GM10248 (cell line): ENCODE data around the gene HSD11B2.

Source experiments
- CTCF ChIA-PET: fragments of 300-600 bp; sonication (Branson Sonifier 250); formaldehyde crosslinking; extraction: SDS; loops from one replicate; lab custom pipeline; 2021; ENCODE audit warnings: antibody characterized with exemption; lab: Yijun Ruan, JAX
- POLR2A ChIA-PET: fragments of 350-650 bp; sonication (Branson Sonifier 250); formaldehyde crosslinking; extraction: SDS; loops from one replicate; lab custom pipeline; 2020; ENCODE audit warnings: antibody characterized with exemption; lab: Yijun Ruan, JAX
- DNase-seq: peaks from one replicate; pipeline ENCODE4 v3.0.0; 2012; ENCODE audit errors: extremely low spot score
- CTCF ChIP-seq: IDR thresholded peaks from 2 replicates; pipeline ENCODE4 v1.5.1; 2012; ENCODE audit warnings: mild to moderate bottlenecking, low read depth; ENCODE audit errors: extremely low read depth, missing control alignments, control extremely low read depth

HSD11B2 gene

GRCh38 chr16:67426022-67426421 is 4.9 kb upstream of the HSD11B2 start:
- ChIA-PET CTCF (interaction anchor here (1.1 to 5.9 kb wide), 9 partner anchors 9 to 219 kb away, joined by 3 to 118 read pairs (median 12); partner anchors contain the start of genes ATP6V0D1, CARMIL2 and ZDHHC1), POLR2A (no interaction called here)
- DNase-seq, result no peak
- TF ChIP-seq CTCF, result no peak

- ChIA-PET POLR2A (interaction anchor here (0.7 kb wide), 1 partner anchor 461 kb away, joined by 5 read pairs; no protein-coding TSS in a partner anchor), CTCF (interaction anchor here (1.1 to 5.9 kb wide), 16 partner anchors 9 to 473 kb away, joined by 3 to 118 read pairs (median 12); partner anchors contain the start of genes ATP6V0D1 and ZDHHC1)
- no peak for DNase-seq
- no peak for TF ChIP-seq CTCF
Observed at GRCh38 chr16:67426950-67427349, 4.0 kb upstream of the HSD11B2 start.

GRCh38 chr16:67428146-67428731 is 2.7 kb upstream of the HSD11B2 start:
- ChIA-PET POLR2A (interaction anchor here (0.5 kb wide), 1 partner anchor 201 kb away, joined by 3 read pairs; no protein-coding TSS in a partner anchor), CTCF (interaction anchor here (0.6 to 5.9 kb wide), 41 partner anchors 8 to 474 kb away, joined by 3 to 118 read pairs (median 5); partner anchors contain the start of genes ATP6V0D1, CARMIL2 and ZDHHC1)
- peak; percentile 83 for DNase-seq
- peak; percentile 93 for TF ChIP-seq CTCF

GRCh38 chr16:67429053-67429798 is 1.7 kb upstream of the HSD11B2 start:
- POLR2A ChIA-PET, result no interaction called here
- no peak for DNase-seq
- TF ChIP-seq CTCF, result no peak
- CTCF ChIA-PET, result interaction anchor here (0.9 to 5.9 kb wide), 17 partner anchors 9 to 451 kb away, joined by 3 to 118 read pairs (median 7); partner anchors contain the start of genes CARMIL2 and ZDHHC1

DNA sequence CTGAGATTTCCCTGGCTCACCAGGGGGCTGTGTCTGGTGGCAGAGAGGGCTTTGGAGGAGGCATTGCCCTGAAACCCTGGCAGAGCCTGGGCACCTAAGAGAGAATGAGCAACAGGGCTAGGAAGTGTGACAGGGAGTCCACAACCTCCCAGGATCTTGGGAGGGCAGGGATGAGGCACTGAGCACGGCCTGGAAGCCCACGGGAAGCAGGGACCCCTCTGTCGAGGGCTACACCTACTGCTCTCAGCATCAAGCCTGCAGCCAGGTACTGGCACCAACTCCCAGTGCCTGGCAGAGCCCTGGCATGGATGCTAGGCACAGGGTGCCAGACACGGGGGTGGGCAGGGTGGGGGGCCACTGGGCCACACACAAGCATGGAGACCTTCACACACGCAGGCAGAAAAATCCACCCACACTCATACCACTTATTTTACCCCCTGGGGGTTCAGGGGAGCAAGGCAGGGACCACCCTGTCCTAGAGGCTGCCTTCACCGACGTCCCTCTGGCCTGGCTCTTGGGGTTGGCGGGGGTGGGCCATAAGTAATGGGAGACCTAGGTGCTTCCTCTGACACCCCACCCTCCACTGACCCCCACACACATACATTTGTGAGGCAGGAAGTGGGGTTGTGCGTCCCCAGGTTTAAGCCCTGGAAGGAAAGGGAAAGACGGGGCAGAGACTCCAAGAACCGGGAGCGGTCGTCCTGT is 970 bp upstream of the HSD11B2 start:
- no peak for DNase-seq
- POLR2A ChIA-PET, result no interaction called here
- CTCF ChIA-PET, result interaction anchor here (1.0 to 5.9 kb wide), 7 partner anchors 13 to 185 kb away, joined by 3 to 118 read pairs (median 33); partner anchors contain the start of gene ZDHHC1
- TF ChIP-seq CTCF, result no peak

GRCh38 chr16:67430504-67430976 is 381 bp upstream of the HSD11B2 start:
- CTCF ChIA-PET, result interaction anchor here (0.9 to 1.3 kb wide), 4 partner anchors 16 to 37 kb away, joined by 3 to 7 read pairs (median 4); no protein-coding TSS in a partner anchor
- no peak for DNase-seq

More at GRCh38 chr16:67430504-67430976, 381 bp upstream of the HSD11B2 start:
- POLR2A ChIA-PET, result interaction anchor here (0.8 kb wide), 1 partner anchor 10 kb away, joined by 3 read pairs; no protein-coding TSS in a partner anchor
- no peak for TF ChIP-seq CTCF
